Keratinocyte (primary cell): ENCODE results near the gene RBFOX2.

Experiments used
- EZH2 ChIP-seq: IDR thresholded peaks from one replicate; pipeline ENCODE4 v1.6.1; 2012; ENCODE audit warnings: inconsistent platforms, mild to moderate bottlenecking, low read length, moderate library complexity
- TF ChIP-seq, protein P1 (sequence below), 3 experiments: IDR thresholded peaks in 1 of 3; conservative IDR thresholded peaks in 1 of 3; optimal IDR thresholded peaks in 1 of 3; 2 replicates in 2 of 3; 3 replicates in 1 of 3; pipeline versions ENCODE3 to v1.5.1; 2011; ENCODE audit warnings: low read length in 3 of 3, mild to moderate bottlenecking in 3 of 3, moderate library complexity in 2 of 3, control low read depth in 1 of 3, inconsistent platforms in 1 of 3; ENCODE audit not compliant: insufficient read depth in 2 of 3; ENCODE audit errors: extremely low read depth in 1 of 3

DNA sequence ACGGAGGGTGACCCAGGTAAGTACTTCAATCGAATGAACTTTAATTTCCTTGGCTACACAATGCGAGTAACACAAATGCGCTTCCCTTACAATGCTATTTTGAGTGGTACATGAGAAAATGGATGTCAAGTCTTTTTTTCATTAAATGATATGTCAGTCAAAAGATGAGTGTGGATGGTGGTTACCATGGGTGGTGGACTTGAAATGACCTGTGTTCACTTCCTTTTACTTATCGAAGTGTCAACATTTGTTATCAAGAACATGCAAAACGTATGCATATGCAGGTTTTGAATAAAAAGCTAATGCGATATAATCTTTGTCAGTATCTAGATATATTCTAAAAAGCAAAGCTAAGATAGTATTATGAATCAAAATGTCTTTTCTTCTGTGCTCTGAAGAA, 319.7 kb downstream of the RBFOX2 start:
- TF ChIP-seq, protein P1, sequence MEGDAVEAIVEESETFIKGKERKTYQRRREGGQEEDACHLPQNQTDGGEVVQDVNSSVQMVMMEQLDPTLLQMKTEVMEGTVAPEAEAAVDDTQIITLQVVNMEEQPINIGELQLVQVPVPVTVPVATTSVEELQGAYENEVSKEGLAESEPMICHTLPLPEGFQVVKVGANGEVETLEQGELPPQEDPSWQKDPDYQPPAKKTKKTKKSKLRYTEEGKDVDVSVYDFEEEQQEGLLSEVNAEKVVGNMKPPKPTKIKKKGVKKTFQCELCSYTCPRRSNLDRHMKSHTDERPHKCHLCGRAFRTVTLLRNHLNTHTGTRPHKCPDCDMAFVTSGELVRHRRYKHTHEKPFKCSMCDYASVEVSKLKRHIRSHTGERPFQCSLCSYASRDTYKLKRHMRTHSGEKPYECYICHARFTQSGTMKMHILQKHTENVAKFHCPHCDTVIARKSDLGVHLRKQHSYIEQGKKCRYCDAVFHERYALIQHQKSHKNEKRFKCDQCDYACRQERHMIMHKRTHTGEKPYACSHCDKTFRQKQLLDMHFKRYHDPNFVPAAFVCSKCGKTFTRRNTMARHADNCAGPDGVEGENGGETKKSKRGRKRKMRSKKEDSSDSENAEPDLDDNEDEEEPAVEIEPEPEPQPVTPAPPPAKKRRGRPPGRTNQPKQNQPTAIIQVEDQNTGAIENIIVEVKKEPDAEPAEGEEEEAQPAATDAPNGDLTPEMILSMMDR (optimal IDR thresholded peaks at IDR 0.05 in 1 of 3, IDR thresholded peaks at IDR 0.05 in 1 of 3, conservative IDR thresholded peaks at IDR 0.05 in 1 of 3; ENCODE audit: extremely low read depth in 1 of 3, insufficient read depth in 2 of 3, low read length in 3 of 3): no peak
- TF ChIP-seq EZH2: no peak
